ENCODE data around the gene ZNF221. TPM values are rescaled to one million over a fixed set of nuclear protein-coding genes. Genes with fewer than 3 reads are reported as not detected.

Gene ZNF221
- total RNA-seq, 1 donor from 2014 or later, result 14.3 TPM

DNA sequence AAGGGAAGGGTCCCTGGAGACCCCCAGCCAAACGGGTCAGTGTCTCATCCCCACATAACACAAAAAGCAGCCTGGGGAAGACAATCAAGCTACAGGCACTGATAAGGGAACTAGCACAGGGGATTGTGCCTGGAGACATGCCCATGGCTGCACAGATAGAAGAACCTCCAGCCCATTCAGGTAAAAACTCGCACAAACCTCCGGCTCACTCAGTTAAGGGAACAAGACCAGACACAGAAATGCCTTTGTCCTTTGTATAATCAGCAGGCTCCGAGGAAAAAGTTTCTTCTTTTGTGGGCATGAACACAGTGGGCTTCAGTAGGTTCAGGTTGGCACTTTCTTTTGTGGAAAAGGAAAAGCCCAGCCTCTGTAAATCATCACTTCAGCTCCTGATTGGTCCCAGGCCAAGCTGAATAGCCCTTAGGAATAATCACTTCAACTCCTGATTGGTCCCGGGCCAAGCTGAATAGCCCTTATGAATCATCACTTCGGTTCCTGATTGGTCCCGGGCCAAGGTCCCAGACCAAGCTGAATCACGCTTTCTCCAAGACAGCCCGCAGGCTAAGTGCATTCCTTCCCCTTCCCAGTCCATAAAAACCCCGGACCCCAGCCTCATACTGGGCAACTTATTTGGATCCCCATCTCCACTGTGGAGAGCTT is 46.7 kb downstream of the ZNF221 start:
- Mint-ChIP-seq H3K27me3 (ENCODE audit: low read depth) (no peaks in the 10 kb centered on the region), H3K4me3 (no peak overlapping the region)

DNA sequence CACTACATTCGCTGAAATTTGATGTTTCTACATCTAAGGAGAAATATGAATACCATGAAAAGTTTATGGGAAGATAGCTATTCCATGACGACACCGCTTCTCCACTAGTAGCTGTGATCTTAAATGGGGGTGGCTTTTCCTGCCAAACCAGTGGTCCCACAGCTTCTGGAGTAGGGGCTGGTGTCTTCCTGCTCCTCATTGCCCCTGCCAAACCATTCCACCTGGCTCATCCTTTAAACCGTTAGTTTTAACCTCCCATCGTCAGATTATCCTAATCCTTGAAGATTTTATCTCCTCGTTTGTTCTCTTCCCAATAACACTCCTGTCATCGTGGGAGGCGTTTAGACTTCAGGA is 51.2 kb downstream of the ZNF221 start:
- Mint-ChIP-seq H3K27me3 (ENCODE audit: low read depth) (no peaks in the 10 kb centered on the region), H3K27ac (ENCODE audit: unreplicated experiment) (peak overlapping the region; percentile 97), H3K36me3 (ENCODE audit: low read depth) (peaks cover 34% of the 10 kb centered on the region), H3K4me3 (peak overlapping the region; percentile 99), H3K4me1 (peaks cover 19% of the 10 kb centered on the region), H3K9me3 (peaks cover 18% of the 10 kb centered on the region)
- DNase-seq (ENCODE audit: low read depth, low spot score), result no peak
- TF ChIP-seq, protein P1, sequence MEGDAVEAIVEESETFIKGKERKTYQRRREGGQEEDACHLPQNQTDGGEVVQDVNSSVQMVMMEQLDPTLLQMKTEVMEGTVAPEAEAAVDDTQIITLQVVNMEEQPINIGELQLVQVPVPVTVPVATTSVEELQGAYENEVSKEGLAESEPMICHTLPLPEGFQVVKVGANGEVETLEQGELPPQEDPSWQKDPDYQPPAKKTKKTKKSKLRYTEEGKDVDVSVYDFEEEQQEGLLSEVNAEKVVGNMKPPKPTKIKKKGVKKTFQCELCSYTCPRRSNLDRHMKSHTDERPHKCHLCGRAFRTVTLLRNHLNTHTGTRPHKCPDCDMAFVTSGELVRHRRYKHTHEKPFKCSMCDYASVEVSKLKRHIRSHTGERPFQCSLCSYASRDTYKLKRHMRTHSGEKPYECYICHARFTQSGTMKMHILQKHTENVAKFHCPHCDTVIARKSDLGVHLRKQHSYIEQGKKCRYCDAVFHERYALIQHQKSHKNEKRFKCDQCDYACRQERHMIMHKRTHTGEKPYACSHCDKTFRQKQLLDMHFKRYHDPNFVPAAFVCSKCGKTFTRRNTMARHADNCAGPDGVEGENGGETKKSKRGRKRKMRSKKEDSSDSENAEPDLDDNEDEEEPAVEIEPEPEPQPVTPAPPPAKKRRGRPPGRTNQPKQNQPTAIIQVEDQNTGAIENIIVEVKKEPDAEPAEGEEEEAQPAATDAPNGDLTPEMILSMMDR (conservative IDR thresholded peaks at IDR 0.05), result no peak

More for the DNA sequence above, 46.7 kb downstream of the ZNF221 start:
- Mint-ChIP-seq H3K9me3 (peaks cover 10% of the 10 kb centered on the region), H3K27ac (ENCODE audit: unreplicated experiment) (no peak overlapping the region), H3K36me3 (ENCODE audit: low read depth) (peaks cover 34% of the 10 kb centered on the region), H3K4me1 (peaks cover 10% of the 10 kb centered on the region)
- TF ChIP-seq, protein P1 (conservative IDR thresholded peaks at IDR 0.05), result no peak
- DNase-seq (ENCODE audit: low read depth, low spot score), result no peak

DNA sequence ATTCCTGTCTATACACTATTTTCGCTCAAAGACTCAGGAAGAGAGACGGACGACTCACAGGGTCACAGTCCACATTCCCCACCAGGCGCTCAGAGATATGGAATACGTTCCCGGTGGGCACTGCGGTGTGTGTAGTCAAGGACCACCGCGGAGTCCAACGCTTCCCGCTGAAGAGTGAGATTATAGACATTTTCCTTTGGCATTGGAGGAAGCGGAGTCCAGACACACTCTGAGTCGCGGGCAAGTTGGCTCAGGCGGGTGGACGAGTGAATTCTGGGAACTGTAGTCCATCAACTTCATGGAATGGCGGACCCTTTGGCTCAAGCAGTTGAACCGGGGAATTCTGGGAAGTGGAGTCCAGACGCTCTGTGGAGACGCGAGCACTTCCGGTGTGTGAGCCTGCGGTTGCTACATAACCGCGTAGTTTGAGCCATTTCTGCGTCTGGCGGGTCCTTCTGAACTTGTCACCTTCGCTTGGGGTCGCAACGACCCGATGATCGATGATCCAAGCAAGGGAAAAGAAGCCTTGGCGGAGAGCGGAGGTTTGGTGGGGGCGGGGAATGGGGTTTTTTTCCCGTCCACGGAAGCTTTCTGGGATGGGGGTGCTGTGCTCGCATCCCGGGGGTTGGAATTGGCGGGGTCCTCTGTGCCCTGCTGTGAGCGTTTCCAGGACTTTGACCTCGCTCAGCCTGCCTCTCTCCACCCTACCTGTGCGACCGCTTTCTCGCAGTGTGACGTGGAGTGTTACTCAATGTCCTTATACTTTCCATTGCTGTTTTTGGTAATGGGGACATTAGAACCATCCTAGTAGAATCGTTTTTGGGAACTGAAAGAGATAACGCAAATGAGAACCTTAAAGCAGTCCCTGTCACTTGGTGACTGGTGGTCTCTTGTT is 51.8 kb downstream of the ZNF221 start, which contains the start of gene ZNF230:
ZNF230 (plus strand) TSS at position 392 of the 895 bp plus-strand sequence. CDS start 4,122 bp downstream, outside the sequence.
- H3K36me3 Mint-ChIP-seq (ENCODE audit: low read depth), result peaks cover 36% of the 10 kb centered on the region
- H3K27me3 Mint-ChIP-seq (ENCODE audit: low read depth), result no peaks in the 10 kb centered on the region
- peak within 1 kb of the TSS; percentile 97 for H3K27ac Mint-ChIP-seq (ENCODE audit: unreplicated experiment)
- peaks cover 19% of the 10 kb centered on the region for H3K4me1 Mint-ChIP-seq
- TF ChIP-seq, protein P1 (conservative IDR thresholded peaks at IDR 0.05), result no peak
- peak; percentile 69 for DNase-seq (ENCODE audit: low read depth, low spot score)
- peak within 1 kb of the TSS; percentile 99 for H3K4me3 Mint-ChIP-seq
- H3K9me3 Mint-ChIP-seq, result peaks cover 20% of the 10 kb centered on the region

DNA sequence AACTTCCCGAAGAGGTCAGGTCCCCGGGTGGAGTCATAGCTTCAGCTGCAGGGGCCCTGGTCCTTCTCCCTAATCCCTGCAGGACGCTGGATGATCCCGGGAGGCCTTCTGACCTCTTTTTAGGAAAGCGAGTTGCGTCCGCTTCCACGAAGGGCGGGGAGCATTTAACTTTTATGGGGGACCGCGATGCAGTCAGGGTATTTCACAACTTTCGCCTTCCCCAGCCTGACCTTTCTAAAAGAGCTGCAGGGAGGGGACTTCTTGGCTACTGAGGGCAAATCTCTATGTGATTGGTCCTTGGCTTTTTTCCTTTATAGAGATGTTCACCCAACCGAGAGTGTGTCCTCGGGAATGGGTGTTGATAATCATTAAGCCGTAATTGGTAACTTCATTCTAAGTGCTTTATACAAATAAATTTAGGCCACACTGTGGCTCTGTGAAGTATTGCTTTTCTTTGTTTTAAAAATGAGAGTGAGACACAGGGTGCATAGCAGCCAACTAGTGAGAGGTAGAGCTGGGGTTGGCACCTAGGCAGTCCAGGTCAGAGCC is 52.5 kb downstream of the ZNF221 start:
- Mint-ChIP-seq H3K4me3 (peak overlapping the region; percentile 99), H3K36me3 (ENCODE audit: low read depth) (peaks cover 37% of the 10 kb centered on the region), H3K4me1 (peaks cover 19% of the 10 kb centered on the region), H3K27ac (ENCODE audit: unreplicated experiment) (no peak overlapping the region), H3K27me3 (ENCODE audit: low read depth) (no peaks in the 10 kb centered on the region), H3K9me3 (peaks cover 23% of the 10 kb centered on the region)
- TF ChIP-seq, protein P1 (conservative IDR thresholded peaks at IDR 0.05), result peak; percentile 26
- no peak for DNase-seq (ENCODE audit: low read depth, low spot score)

DNA sequence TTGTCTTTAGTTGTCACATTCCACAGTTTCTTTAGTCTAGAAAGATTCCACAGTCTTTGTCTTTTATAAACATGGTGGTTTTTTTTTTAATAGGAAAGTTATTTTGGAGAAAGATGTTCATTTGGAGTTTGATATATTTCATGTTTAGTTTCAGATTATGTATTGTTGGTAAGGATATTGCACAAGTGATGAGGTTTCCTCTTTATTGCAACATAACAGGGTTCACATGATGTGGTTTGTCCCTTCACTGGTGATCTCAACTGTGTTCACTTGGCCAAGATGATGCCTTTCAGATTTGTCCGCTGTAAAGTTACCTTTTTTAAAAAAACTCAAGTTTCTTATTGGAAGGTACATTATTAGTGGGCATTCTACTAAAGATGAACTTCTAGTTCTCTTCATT is 54.9 kb downstream of the ZNF221 start:
- DNase-seq (ENCODE audit: low read depth, low spot score), result no peak
- TF ChIP-seq, protein P1 (conservative IDR thresholded peaks at IDR 0.05), result no peak
- Mint-ChIP-seq H3K4me3 (no peak overlapping the region), H3K4me1 (peaks cover 19% of the 10 kb centered on the region), H3K27ac (ENCODE audit: unreplicated experiment) (no peak overlapping the region), H3K36me3 (ENCODE audit: low read depth) (peaks cover 57% of the 10 kb centered on the region), H3K9me3 (peaks cover 32% of the 10 kb centered on the region), H3K27me3 (ENCODE audit: low read depth) (no peaks in the 10 kb centered on the region)

All from neural crest cell (in vitro differentiated cells).